A204.1 (cell line): ENCODE data around the gene TIMM9.
"Not testable (repeated sequence)": the region's sequence is repeated elsewhere in the genome, so short reads cannot be mapped to it uniquely, and the experiment has no call there.

Source experiments
- FAIRE-seq: peaks from 2 replicates; lab custom pipeline; 2012; peaks lifted over from hg19 to GRCh38; lab: Jason Lieb, UNC

The TIMM9 gene, protein sequence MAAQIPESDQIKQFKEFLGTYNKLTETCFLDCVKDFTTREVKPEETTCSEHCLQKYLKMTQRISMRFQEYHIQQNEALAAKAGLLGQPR

DNA sequence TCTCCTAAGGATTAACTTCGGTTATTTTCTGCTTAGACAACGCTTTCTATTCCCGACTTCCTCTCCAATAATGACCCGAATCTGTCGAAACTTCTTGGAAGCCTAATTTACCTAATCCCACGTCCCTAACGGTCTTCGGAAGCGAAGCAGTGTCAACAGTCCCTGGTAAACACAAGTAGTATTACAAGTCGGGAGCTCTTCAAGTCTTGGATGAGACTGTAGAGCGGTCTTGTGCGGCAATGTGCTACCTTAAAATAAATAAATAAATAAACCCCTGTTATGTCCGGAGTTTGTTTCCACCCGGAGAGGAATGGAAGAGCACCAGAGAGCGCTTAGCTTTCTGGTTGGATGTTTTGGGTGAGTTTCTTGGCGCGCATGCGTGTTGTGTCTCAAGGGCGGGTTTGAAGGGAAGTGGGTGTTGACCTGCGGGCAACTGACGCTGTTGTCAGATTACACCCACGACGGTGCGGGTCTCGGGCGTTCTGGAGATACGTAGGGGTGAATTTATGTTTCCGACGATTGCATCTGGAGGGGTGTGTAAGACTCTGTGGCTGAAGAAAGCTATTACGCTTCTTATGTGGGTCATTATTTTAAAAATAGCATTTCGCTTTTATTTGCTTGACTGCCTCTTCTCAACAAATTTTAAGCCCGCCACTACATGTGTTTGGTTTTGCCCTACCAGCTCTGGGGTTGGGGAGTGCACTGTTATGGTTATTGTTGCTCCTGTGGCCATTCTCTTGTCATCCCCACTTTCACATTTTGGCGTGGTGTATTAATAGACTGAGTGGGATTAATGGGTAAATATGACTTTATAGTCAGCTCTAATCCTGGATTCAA is at the start of gene TIMM9, which contains the start of gene KIAA0586:
Gene TIMM9, minus strand, starts transcription at position 251 of the 837 bp plus-strand sequence. CDS start 15,586 bp downstream, outside the sequence.
Gene KIAA0586, plus strand, starts transcription at position 439 of the 837 bp plus-strand sequence. CDS start 546 bp downstream, outside the sequence.
- FAIRE-seq: peak; percentile 95

DNA sequence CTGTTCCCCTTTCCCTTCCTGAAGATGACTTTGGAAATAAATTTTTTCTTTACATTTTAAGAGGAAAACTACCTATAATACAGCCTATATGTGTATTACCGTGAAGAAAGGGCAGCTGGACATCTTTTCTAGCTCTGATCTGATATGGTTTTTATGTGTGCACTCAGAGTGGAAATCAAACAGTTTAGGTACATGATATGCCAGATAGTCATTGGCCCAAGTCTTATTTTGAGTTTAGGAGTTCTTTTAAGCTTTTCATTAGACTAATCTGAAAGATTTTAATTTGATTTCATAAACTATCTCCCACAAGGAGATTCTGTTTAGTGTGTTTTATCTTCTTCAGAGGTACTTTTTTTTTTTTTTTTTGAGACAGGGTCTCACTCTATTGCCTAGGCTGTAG is 49.0 kb upstream of the TIMM9 start:
- FAIRE-seq: no peak

DNA sequence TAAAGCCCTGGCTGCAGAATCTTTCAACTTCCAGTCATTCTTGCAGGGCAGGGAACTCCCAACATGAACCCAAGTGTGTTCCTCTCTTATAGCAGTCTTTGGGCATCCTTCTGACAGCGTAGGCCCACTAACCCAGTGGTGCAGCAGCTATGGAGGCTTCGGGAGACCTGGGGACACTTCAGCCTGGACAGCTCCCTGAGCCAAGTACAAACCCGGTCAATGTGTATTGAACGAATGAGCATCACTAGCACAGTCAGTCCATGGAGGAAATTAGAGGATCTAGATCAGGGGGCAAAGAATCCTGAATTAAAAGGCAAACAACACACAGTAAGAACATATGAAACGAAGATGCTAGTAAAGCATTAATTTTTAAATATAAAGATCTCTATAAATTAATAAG is 42.0 kb upstream of the TIMM9 start:
- no peak for FAIRE-seq

DNA sequence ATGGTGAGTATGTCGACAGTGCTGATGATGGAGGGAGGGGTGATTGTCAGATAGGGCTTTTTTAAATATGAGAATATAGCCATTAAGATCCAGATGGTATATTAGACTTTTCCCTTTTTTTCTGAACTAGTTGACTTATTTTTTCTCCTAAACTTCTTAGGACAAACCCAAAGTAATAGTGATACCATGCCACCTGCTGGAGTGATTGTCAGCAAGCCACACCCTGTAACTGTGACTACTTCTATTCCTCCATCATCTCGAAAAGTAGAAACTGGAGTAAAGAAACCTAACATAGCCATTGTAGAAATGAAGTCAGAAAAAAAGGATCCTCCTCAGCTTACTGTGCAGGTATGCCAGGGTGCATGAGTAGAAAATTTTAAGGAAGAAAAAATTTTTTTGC is 40.2 kb upstream of the TIMM9 start:
- no peak for FAIRE-seq

DNA sequence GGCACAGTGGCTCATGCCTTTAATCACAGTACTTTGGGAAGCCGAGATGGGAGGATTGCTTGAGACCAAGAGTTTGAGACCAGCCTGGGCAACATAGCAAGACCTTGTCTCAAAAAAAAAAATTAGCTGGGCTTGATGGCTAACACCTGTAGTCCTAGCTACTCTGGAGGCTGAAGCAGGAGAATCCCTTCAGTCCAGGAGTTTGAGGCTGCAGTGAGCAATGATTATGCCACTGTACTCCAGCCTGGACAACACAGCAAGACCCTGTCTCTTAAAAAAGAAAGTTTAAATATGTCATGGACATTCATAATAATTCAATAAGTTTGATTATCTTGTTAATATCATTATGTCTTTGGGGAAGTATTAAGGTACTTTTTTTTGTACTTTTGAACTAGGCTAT is 39.1 kb upstream of the TIMM9 start:
- FAIRE-seq: no peak

DNA sequence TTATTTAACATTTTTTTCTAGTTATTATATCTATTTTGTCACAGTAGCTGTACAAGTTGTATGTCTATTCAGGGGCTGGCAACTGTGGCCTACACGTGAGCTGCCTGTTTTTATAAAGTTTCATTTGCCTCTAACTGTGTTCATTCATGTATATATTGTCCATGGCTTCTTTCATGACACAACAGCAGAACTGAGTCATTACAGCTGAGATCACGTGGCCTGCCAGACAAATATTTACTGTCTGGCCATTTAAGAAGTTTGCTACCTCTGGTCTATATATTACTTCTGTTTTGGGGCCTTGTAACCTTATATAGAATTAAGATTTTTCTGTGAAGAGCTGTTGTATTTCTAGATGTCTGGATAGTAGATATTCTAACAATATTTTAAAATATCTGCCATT is 38.1 kb upstream of the TIMM9 start:
- no peak for FAIRE-seq

DNA sequence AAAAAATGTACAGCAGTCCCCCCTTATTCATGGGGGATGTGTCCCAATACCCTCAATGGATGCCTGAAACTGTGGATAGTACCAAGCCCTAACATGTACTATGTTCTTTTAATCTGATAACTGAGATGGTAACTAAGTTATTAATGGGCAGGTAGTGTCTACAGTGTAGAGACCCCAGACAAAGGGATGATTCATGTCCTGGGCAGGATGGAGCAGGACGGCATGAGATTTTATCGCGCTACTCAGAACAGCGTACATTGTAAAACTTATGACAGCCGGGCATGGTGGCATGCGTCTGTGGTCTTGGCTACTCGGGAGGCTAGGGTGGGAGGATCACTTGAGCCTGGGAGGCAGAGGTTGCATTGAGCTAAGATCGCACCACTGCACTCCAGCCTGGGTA is 37.3 kb upstream of the TIMM9 start:
- no peak for FAIRE-seq

DNA sequence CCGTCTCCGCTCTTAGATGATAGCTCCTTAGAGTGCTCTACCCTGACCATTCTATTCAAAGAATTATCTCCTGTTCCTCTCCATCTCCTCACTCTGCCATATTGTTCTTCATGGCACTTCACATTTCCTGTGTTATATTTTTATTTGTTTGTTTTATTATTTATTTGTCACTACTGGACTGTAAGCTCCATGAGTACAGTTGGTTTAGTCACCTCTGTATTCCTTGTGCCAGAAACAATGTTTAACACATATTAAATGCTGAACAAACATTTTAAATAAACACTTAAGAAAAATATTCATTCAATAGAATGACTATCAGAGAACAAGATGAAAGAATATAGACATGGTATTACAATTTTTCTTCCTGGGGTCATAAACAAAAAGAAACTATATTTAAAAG is 35.8 kb upstream of the TIMM9 start:
- no peak for FAIRE-seq

DNA sequence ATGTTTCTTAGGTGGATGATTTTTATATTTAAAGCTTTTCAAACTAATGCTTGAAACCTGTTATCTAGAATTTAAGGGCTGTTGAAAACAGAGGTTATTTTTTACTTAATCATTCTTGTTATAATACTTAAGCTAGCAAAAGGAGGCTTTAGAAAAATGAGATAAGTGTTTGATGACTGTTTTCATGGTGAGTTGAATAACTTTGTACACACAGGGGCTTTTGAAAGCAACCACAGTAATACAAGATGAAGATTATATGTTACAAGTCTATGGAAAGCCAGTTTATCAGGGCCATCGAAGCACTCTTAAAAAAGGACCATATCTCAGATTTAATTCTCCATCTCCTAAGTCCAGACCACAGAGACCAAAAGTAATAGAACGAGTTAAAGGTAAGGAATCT is 33.4 kb upstream of the TIMM9 start:
- FAIRE-seq: no peak

DNA sequence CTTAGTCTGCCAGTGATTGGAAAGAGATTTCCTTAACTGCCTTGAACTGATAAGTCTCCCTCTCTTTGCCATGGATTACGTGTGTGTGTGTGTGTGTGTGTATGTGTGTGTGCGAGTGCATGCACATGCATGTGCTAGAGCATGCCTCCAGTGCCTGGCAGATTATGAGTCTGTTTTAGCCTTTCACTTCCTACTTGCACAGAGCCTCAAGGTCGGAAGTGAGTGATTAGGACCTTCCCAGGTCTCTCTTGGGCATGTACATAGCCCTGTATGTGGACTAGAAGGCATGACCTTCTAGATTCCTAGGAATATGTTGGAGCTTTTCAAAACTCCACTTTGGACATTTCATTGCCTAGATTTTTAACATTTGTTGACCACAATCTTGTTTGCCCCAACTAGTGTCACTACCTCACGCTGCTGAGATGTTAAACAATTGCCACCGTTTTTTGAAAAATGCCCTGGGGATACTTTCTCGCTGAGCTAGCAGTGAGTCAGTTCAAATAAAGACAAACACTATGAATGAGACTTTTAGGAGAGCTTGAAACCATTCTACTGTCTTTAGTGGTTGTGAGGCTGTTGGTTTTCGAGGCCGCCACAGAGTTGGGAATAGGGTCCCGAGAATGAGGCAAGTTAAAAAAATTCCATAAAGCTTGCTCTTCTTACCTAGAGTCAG is 28.4 kb upstream of the TIMM9 start:
- FAIRE-seq: no peak

DNA sequence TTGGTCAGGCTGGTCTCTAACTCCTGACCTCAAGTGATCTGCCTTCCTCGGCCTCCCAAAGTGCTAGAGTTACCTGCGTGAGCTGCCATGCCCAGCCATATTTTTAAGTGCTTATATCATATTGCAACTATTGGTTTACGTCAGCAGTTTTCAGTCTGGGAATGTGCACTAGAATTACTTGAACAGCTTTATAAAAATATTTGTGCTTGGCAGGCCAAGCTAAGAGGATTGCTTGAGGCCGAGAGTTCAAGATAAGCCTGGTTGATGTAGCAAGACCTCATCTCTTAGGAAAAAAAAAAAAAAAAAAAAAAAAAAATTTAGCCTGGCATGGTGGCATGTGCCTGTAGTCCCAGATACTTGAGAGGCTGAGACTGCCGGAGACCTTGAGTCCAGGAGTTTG is 17.3 kb upstream of the TIMM9 start:
- FAIRE-seq: no peak

DNA sequence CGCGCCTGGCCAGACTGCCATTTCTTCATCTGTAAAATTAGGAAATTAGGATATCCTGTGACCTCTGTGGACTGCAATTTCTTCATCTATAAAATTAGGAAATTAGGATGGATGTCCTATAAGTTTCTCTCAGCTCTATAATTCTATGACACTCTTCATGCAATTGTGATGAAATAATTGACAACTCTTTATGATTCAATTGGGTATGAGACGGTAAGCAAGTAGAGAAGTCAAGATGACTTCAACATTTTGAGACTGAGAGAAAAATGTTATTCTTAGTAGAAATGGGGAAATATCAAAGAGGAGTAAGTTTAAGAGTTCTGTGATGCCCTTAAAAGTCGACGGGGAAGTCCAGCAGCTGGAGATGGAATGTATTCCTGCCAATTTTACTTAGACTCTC is 12.1 kb upstream of the TIMM9 start:
- FAIRE-seq: no peak

DNA sequence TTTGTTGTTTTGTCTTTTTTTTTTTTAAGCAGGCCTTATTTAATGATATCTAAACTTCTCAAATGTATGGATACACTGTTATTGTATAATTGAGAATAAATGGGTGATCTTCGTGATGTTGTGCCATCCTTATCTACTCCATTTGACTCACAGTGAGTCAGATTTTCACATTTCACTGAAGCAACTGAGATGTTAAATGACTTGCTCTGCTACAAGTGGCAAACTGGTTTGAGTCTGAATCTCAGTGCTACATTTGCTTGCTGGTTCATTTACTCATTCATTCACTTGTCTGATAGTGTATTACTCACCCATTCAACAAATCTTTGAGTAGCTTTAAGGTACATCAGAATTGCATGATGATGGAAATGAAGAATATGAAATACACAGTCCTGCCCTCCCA is 2.8 kb upstream of the TIMM9 start:
- no peak for FAIRE-seq

DNA sequence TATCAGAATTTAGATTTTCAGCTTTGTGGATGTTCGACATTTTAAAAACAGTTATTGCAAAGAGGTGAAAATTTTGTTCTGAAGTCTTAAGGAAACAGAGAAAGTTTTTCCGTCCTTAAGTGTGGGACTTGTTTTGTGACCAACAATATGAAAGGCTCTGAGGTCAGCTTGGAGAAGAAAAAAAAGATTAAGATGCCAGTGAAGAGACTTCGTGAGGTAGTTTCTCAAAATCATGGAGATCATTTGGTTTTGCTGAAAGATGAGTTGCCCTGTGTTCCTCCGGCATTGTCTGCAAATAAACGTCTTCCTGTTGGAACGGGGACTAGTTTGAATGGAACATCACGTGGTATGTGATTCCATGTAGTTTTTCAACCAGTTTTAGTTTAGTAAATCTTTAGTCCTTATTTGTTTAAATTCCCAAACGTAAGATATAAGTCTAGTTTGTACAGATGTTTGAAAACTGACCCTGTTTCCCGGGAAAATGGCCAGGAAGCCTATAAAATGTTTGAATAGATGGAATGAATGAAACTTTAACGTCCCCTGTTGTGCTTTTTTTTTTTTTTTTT is 870 bp upstream of the TIMM9 start:
- no peak for FAIRE-seq

DNA sequence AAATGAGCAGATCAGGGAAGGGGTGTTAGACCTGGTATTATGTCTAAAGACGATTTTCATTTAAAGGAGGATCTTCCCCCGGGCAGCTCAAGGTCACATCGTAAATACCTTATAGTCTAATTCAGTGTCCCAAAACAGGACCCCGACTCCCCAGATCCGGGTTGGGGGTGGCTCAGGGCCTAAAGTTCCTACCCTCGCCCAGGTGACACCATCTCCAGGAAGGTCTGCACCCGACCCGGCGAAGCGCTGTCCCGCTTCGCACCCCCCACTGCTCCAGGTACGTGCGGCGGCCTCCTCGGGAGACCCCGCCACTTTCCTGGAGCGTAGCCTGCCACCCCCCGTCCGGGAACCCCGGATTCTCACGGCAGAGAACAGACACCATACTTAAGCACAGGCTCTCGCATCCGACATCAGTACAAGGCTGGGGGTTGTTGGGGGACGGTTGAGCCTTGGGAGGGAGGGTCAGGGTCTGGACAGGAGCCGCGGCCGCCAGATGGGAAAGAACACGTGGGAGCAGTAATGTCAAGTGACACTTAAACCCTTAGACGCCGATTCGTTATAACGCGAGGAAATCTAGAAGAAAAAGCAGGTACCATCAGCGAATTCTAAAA is 556 bp downstream of the TIMM9 start:
- FAIRE-seq: no peak

DNA sequence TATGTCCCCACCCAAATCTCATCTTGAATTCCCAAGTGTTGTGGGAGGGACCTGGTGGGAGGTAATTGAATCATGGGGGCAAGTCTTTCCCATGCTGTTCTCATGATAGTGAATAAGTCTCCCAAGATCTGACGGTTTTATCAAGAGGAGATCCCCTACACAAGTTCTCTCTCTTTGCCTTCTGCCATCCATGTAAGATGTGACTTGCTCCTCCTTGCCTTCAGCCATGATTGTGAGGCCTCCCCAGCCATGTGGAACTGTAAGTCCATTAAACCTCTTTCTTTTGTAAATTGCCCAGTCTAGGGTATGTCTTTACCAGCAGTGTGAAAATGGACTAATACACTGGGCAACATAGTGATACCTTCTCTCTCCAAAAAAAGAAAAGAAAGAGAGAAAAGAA is 10.4 kb downstream of the TIMM9 start:
- FAIRE-seq: not testable (repeated sequence)

DNA sequence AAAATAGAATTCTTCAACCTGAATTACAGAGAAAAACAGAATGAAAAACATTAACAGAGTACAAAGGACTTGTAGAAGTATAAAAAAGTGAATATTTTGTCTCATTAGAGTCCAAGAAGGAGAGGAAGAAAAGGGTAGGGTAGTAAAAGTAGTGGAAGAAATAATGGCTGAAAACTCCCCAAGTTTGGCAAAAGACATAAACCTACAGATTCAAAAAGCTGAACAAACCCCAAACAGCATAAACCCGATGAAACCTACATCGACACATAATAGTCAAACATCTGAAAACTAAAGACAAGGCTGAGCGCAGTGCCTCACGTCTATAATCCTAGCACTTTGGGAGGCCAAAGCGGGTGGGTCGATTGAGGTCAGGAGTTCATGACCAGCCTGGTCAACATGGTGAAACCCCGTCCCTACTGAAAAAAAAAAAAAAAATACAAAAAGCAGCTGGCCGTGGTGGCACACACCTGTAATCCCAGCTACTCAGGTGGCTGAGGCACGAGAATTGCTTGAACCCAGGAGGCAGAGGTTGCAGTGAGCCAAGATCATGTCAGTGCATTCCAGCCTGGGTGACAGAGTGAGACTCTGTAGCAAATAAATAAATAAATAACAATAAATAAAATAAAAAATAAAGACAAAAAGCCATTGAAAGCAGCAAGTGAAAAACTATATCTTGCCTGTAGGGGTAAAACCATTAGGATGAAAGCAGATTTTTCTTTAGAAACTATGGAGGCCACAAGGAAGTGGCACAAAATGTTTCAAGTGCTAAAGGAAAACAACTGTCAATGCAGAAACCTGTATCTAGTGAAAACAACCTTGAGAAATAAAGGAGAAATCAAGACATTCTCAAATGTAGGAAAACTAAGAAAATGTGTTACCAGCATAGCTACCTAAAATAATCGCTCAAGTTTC is 11.4 kb downstream of the TIMM9 start:
- FAIRE-seq: no peak

DNA sequence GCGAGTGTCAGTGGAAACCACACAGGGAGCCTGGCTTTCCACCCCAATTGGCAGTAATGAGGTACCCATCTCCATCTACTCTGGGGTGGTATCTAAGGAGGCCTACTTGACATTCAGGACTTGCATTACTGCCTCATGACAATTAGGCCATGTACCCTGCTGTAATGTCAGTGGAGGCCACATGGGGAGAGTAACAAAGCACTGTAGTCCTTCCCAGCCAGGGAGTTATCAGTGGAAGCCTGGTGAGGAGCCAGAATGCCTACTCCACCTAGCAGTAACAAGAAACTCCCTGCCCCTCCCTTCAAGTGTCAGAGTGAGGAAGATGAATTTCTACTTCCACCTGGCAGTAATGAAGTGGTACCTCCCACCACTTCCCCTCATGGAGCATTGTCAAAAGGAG is 12.5 kb downstream of the TIMM9 start:
- no peak for FAIRE-seq

DNA sequence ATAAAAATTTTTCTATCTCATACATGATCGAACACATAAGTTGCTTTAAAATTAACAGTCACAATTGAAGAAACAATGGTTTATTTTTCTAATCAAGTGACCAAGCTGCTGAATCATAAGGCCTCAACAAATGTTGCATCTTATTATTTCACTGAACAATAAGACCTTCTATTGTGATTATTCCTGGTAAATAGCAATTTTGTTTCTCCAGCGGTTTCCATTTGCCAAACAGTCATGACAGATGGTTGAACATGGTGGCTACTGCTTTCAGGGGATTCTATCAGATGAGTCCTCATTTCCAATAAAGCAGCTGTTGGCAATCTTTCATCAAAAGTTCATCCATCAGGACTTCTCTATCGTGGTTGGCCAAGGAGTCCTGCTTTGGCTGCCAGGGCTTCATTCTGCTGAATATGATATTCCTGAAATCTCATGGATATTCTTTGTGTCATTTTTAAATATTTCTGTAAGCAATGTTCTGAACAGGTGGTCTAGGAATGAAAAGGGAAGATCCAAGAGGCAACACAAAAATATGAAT is 18.6 kb downstream of the TIMM9 start:
- FAIRE-seq: no peak

DNA sequence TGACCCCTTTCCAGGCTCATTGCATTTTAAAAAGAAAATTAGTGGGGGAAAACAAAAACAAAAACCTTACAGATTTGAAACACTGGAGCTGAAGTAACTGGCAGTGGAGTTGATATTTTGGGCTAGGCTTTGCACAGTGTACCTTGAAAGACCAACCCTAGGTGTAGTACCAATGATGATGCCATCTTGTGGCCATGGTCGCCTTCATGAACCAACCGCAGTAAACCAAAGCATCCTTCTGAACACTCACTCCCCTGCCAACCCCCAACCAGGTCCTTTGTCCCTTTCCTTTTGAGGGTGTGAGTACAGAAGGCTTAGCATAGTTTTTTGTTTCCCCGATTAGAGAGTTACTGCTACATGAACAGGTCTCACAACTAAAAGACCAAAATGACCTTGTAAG is 25.7 kb downstream of the TIMM9 start:
- no peak for FAIRE-seq

DNA sequence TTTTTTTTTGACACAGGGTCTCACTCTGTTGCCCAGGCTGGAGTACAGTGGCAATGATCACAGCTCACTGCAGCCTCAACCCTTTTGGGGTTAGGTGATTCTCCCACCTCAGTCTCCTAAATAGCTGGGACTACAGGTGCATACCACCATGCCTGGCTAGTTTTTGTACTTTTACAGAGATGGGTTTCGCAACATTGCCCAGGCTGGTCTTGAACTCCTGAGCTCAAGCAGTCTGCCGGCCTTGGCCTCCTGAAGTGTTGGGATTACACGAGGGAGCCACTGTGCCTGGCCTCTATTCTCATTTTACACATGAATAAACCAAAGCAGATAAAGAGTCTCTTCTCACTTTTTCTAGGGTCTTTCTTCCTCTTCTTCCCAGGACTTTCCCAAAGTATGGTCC is 28.4 kb downstream of the TIMM9 start:
- no peak for FAIRE-seq
